Neutrophil (primary cell): ENCODE results near the gene DNAH7.

Source experiments
- H3K27ac ChIP-seq: fragments of 200-600 bp; sonication (generic); 2 replicates; pipeline ENCODE4 v1.5.1; 2016; ENCODE audit warnings: mild to moderate bottlenecking, moderate library complexity
- H3K27me3 ChIP-seq: fragments of 200-600 bp; sonication (generic); 2 replicates; pipeline ENCODE4 v1.6.0; 2016; ENCODE audit warnings: mild to moderate bottlenecking
- H3K36me3 ChIP-seq: fragments of 200-600 bp; sonication (generic); 2 replicates; pipeline ENCODE4 v1.5.1; 2017
- H3K4me1 ChIP-seq, 2 experiments: fragments of 200-600 bp in 1 of 2; sonication (generic) in 1 of 2; 1 replicate in 1 of 2; 2 replicates in 1 of 2; pipeline versions ENCODE4 v1.5.1 to v1.6.1; 2013 to 2016; ENCODE audit warnings: low read depth in 1 of 2, low read length in 1 of 2, mild to moderate bottlenecking in 1 of 2, moderate library complexity in 1 of 2; ENCODE audit not compliant: control insufficient read depth in 1 of 2, insufficient read depth in 1 of 2
- H3K4me3 ChIP-seq, 2 experiments: fragments of 200-600 bp in 1 of 2; sonication (generic) in 1 of 2; 1 replicate in 1 of 2; 2 replicates in 1 of 2; pipeline ENCODE4 v1.5.1; 2013 to 2016; ENCODE audit warnings: low read depth in 1 of 2, low read length in 1 of 2, mild to moderate bottlenecking in 1 of 2, moderate library complexity in 1 of 2
- H3K9me3 ChIP-seq: fragments of 200-600 bp; sonication (generic); 2 replicates; pipeline ENCODE4 v1.5.1; 2016
- TF ChIP-seq, protein P1 (sequence below): fragments of 200-600 bp; sonication (generic); IDR thresholded peaks from 2 replicates; pipeline ENCODE4 v1.5.1; 2016; ENCODE audit warnings: antibody characterized with exemption

Gene DNAH7

DNA sequence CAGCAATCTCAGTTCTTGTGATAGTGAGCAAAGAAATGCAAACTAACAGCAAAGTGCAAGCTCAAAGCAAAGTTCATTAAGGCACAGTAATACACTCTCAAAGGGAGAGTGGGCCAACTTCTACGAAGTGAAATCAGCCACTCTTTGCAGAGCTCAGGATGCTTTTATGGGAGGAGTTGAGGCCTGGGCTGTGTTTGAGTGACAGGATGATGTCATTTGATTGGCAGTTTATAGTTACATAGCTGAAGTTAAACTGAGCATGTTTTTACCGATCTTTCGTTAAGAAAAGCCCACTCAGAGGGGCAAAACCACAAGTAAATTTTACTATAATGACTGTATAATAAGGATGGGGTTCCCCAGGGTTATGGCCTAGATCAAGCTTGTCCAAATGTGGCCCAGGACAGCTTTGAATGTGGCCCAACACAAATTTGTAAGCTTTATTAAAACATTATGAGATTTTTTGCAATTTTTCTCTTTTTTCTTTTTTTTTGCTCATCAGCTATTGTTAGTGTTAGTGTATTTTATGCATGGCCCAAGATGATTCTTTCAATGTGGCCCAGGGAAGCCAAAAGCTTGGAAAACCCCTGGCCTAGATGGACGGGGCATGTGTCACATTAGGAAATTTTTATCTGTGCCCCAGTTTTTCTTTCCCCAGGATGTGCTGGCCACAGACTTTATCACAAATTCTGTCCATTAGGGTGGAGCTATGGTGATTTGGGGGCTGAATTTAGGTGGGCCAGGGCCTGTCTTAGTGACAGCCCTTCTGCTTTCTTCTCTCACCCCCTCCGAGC lies 8.3 kb upstream of the DNAH7 start:
- Histone ChIP-seq H3K4me3 (no peak overlapping the region), H3K9me3 (no peaks in the 10 kb centered on the region), H3K27me3 (no peaks in the 10 kb centered on the region), H3K36me3 (no peaks in the 10 kb centered on the region), H3K27ac (no peak overlapping the region), H3K4me1 (peaks cover 3 to 8% of the 10 kb centered on the region in 2 experiments)
- TF ChIP-seq, protein P1, sequence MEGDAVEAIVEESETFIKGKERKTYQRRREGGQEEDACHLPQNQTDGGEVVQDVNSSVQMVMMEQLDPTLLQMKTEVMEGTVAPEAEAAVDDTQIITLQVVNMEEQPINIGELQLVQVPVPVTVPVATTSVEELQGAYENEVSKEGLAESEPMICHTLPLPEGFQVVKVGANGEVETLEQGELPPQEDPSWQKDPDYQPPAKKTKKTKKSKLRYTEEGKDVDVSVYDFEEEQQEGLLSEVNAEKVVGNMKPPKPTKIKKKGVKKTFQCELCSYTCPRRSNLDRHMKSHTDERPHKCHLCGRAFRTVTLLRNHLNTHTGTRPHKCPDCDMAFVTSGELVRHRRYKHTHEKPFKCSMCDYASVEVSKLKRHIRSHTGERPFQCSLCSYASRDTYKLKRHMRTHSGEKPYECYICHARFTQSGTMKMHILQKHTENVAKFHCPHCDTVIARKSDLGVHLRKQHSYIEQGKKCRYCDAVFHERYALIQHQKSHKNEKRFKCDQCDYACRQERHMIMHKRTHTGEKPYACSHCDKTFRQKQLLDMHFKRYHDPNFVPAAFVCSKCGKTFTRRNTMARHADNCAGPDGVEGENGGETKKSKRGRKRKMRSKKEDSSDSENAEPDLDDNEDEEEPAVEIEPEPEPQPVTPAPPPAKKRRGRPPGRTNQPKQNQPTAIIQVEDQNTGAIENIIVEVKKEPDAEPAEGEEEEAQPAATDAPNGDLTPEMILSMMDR = no peak

DNA sequence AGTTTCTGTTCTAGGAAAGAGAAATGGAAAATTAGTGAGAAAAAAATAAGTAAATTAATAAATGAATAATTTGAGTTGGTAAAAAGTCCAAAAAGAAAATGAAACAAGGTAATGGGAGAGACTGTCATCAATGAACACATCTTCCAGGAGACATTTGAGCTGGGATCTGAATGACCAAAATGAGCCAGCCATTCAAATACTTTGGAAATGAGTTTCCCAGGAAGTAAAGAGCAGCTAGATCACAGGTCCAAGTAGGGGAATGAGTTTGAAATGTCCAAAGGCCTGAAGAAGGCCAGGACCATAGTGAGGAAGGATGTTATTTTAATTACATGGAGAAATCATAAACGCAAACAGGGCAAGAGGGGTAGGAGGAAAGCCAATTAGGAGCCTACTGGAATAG lies 6.6 kb upstream of the DNAH7 start:
- Histone ChIP-seq H3K9me3 (no peaks in the 10 kb centered on the region), H3K36me3 (no peaks in the 10 kb centered on the region), H3K4me3 (no peak overlapping the region)

DNA sequence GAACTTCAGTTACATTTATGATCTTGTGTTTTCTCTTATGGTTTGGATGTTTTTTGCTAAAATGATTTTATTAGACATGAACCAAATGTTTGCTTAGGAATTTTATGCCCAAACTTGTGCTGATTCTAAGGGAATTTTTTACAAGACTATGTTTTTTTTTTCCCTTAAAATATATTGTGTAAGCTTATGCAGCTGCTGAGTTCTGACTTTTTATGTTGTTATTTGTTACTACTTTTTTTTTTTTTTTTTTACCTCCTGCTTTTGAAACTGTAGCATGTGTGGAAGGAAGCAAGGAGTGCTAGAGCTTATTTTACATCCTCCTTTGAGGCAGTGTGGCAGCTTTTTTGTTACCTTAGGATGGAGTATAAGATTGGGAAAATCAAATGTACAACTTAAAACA lies 6.0 kb upstream of the DNAH7 start:
- Histone ChIP-seq H3K4me1 (peaks cover 0 to 4% of the 10 kb centered on the region in 2 experiments), H3K4me3 (no peak overlapping the region), H3K9me3 (no peaks in the 10 kb centered on the region), H3K27me3 (no peaks in the 10 kb centered on the region), H3K36me3 (no peaks in the 10 kb centered on the region), H3K27ac (no peak overlapping the region)
- TF ChIP-seq, protein P1 = no peak

More for the DNA sequence above, 6.6 kb upstream of the DNAH7 start:
- Histone ChIP-seq H3K27me3 (no peaks in the 10 kb centered on the region), H3K4me1 (peaks cover 3 to 10% of the 10 kb centered on the region in 2 experiments), H3K27ac (no peak overlapping the region)
- TF ChIP-seq, protein P1 = no peak

DNA sequence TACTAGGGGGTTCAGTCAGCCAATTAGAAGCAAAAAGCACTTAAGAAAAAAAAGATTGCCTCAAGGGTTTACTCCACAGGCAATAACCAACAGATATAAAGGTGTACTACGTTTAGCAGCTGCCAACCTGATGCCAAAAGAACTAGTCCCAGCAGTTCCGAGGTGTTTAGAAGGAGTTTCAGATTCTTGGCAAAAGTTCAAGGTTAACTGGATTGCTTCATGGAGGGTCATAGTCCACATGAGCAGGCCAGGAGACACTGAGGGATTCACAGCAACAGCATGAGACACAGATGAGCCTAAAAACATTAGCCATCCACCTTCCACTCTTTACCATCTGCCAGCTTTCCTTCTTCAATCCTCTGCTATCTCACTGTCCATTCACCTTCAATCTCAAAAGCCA lies 4.9 kb upstream of the DNAH7 start:
- TF ChIP-seq, protein P1 = no peak
- Histone ChIP-seq H3K4me3 (no peak overlapping the region), H3K4me1 (peaks cover 4 to 11% of the 10 kb centered on the region in 2 experiments), H3K27me3 (no peaks in the 10 kb centered on the region), H3K9me3 (no peaks in the 10 kb centered on the region), H3K27ac (no peak overlapping the region), H3K36me3 (no peaks in the 10 kb centered on the region)

DNA sequence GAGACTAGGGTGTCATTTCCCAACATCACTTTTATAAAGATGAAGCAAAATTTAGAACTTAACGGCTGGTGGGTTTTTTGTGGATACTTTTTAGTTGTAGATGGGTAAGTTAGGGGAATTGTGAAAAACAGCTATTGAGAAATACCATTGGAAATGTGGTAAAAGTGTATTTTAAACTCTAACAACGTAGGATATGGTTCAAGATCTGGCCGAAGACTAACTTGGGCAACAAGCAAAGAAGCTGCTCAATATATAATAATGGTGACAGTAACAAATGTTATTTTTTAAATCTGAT lies 1.6 kb downstream of the DNAH7 start:
- Histone ChIP-seq H3K4me3 (no peak overlapping the region), H3K36me3 (no peaks in the 10 kb centered on the region), H3K27me3 (no peaks in the 10 kb centered on the region), H3K4me1 (peaks cover 11 to 21% of the 10 kb centered on the region in 2 experiments), H3K9me3 (no peaks in the 10 kb centered on the region), H3K27ac (no peak overlapping the region)
- TF ChIP-seq, protein P1 = no peak
